RPMI8226 (cell line): ENCODE measurements around the gene HHLA2.
"Not testable (repeated sequence)": the region's sequence is repeated elsewhere in the genome, so short reads cannot be mapped to it uniquely, and the experiment has no call there.

Source experiments
- DNase-seq: peaks from one replicate; pipeline ENCODE4 v3.0.0-alpha.2; 2015

The HHLA2 gene

DNA sequence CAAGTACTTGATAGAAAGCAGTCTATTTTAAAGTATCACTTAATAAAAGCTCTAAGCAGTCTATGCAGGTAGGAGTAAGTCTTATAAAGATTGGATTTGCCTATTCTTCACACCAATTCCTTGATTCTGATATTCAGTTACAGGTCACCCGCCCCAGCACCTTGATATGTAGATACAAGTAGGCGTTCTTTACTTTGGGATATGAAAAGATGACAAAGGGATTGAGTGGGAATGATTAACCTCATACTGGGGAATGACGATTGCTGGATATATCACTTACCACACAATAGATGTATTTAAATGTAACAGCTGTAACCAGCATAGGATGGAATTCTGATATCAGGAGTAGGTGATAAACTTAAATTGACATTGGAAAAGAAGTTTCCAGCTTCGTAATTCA is 47.1 kb downstream of the HHLA2 start:
- DNase-seq: no peak

DNA sequence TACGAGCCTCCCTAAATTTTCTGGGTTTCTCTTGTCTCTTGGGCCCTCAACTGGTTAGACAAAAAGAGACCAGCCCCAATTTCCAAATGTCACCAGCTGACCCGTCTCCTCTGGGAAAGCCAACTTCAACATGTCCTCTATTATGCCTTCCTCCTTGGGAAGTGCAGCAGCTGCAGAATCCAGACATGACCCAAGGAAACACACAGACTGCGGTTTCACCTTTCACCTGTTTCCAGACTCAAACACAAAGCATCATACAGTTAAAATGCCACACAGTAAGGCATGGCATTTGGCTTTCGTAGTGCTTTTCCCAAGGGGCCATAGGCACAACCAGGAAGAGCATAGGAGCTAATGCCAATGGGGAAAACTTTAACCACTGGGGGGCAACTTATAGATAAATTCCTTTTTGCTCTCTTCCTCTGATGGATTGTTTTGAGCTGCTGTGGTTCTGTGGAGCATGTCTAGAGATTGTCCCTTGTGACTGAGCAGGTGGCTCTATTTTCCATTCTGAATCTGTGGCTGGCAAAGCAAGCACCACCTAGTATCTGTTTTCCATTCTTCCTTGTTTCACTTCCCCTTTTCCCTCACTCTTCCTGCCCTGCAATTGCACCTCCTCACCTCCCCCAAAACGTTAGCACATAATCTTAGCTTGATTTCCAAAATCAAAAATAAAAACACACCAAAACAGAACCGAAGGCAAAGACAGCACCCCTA is 49.3 kb downstream of the HHLA2 start:
- peak; percentile 15 for DNase-seq

DNA sequence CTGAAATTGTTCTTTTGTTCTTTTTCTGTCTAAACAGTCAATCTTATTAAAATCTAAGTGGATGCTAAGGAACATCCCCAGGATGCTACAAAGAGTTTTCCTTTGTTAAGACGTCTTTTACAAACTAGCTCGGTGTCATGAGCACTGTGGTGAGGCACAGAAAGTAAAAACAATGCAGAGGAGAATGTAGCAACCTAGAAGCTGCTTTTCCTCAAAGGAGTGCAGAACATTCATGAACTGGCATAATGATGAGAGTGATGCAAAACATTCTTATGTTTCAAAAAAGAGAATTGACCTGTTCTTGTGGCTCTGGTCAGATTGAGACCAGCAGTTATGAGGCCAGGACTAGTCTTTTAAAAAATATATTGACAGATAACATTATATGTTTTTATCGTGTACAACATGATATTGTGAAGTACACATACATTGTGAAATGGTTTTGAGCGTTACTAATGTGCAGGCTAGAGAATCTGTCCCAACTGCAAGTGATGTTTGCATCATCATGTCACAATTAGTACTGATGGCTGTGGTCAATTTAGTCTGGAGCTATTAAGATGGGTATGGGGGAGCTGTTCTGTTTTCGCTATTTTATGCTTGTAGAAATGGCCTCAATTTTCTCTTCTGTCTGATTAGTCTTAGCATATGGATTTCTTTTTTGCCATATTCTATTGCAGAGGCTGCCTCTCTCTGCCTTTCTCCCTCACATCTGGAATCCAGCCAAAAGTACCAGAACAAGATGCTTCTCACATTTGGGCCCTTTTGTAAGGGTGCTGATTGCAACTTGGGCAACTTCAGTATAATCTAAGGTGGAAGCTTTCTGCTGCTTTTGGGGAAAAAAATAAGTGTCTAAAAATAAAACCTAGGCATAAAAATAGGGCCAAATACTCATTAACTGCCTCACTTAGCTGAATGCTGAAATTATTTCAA is 50.2 kb downstream of the HHLA2 start:
- no peak for DNase-seq

DNA sequence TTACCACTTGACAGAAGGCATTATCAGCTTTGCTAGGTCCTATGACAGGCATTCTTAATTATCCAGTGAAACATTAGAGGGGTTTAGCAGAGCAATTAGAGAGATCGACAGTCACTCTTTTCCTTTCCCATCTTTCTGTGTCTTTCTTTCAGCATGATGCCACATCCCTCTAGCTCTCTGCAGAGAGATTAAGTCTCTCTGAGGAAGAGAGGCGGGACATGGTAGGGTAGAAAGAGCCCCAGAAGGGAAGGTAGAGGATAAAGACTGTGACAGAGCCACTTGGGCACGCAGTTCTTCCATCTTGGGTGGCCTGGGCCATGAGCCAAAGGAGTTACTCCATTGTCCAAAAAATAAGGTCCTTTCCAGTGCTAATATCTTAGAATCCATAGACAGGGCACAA is 55.8 kb downstream of the HHLA2 start:
- DNase-seq: no peak

DNA sequence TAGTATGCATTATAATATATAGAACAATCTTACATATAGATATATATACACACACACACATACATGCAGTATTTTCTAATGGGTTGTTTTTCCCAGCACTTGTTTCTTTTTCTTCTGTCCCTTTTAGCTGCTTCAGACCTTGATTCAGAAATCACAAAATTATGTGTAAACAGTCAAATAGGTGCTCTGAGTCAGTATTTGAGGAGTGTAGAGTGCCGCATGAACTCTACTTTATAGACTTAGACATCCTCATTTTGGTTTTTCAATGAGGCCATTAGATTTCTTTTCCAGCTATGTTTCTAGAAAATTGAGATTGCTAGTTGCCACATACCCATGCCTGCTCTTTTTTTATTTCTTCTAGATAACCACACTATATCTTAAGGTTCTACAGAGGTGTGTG is 58.2 kb downstream of the HHLA2 start:
- DNase-seq: no peak

DNA sequence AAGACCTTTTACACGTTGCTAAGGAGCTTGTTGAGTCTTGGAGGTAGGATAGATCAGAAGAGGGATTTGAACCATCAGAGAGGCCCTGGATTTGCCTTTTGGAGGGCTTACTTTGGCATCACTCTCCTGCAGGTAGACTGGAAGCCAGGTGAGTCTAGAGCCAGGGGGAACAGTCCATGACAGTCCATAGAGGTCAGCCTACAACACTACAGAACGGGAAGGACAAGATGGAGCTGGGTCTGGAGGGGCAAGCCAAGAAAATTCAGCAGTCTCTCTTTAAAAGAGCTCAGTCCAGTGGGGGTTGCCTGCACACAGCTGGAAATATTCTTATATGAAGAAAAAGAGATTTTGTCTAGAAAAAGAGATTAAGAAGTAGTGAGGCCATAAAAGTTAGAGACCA is 60.7 kb downstream of the HHLA2 start:
- DNase-seq: no peak

DNA sequence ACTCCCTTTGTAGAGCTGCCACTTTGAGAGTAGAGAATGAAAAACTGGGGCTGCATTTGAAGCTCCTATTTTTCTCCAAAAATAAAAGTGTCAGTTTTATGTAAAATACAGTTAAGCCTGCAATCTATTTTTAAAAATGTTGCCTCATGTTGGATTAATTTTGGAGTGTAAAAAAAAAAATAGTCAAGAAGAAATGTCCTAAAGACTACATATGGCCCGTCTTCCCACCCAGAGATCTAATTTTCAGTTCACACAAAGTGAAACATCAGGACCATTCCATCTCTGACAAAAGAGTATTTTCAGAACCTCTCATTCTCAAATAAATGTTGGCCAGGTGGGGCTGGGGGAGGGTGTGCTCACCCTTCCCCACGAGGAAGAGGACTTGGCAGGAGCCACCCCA is 62.7 kb downstream of the HHLA2 start:
- DNase-seq: no peak

DNA sequence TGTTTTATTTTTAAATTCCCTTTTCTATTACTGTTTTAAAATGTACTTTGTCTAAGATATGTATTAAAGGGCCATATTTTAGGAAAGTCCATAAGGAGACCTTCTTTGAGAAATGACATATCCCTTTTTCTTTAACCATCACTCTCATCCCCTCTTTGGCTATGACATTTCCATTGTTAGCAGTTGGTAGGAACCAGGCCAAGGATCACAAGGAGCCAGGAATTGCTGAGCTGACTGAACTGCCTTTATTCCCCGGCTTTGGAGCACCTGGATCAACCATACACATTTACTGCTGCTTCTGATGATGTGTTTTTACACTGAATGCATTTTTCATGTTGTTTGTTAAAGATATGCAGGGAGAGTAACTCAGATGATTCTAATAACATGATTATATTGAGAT is 79.7 kb downstream of the HHLA2 start:
- no peak for DNase-seq

DNA sequence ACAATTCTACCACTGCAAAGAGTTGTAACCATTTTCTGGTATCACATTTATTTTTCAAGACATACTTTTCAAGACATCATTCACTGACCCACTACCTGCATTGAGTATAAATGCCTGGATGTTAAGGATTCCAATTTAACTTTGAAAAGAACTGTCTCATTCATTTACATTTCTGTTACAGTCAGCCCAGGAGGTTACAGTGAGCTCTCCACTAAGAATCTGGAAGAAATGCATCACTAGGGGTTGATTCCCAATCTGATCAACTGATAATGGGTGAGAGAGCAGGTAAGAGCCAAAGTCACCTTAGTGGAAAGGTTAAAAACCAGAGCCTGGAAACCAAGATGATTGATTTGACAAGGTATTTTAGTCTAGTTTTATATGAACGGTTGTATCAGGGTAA is 81.0 kb downstream of the HHLA2 start:
- DNase-seq: no peak

DNA sequence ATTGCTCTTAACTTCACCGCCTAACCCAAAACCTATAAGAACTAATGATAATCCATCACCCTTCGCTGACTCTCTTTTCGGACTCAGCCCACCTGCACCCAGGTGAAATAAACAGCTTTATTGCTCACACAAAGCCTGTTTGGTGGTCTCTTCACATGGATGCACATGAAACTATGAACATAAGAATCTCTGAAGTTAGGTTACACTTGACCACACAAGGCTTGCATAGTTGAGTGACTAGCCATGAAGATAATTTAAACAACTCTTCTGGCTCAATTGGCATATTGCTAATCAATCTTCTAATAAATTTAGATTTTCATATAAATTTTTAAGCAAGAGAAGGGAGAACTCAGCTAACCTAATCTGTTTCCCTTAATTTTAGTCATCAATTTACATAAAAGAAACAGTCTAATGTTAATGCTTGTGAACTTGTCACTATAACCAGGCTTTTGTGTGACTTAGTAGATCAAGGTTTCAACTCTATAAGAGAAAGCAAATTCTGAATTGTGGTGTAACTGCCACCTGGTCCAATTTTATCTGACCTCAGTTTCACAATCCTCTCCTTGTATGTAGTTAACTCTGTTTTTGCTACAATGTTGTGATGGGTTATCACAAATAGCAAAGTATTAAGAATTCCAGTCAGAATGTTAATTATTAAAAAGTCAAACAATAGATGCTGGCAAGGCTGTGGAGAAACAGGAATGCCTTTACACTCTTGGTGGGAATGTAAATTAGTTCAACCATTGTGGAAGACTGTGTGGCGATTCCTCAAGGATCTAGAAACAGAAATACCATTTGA is 82.0 kb downstream of the HHLA2 start:
- DNase-seq: no peak

DNA sequence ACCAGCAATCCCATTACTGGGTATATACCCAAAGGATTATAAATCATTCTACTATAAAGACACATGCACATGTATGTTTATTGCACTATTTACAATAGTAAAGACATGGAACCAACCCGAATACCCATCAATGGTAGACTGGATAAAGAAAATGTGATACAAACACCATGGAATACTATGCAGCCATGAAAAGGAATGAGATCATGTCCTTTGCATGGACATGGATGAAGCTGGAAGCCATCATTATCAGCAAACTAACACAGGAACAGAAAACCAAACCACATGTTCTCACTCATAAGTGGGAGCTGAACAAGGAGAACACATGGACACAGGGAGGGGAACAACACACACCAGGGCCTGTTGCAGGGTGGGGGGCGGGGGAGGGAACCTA is 82.6 kb downstream of the HHLA2 start:
- DNase-seq: not testable (repeated sequence)

DNA sequence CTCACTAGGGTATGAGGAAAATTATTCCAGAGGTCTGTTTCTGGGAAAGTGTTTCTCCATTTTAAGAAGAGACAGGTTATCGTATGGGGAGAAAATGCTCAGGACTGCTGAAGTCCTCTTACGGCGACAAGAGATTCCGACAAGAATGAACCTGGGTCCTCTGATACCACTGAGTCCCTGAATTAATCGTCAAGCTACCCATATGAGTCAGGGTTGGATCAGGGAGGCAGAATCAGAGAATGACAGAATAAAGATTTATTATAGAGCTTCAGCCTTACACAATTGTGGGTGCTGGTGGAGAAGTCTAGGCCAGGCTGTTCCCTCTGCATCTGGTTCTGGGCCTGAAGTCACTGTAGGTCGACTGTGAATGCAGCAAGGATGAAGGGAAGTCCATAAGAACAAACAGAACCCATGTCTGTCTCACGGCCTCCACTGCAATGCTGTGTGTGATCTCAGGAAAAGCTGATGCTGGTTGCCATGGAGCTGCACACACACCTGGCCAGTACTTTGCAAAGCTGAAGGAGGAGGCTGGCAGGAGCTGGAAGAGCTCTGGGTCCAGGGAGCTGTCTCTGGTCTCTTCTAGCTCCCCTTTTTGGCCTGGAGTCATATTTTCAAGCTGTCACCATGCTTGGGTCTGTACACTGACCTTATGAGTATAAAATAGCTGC is 83.9 kb downstream of the HHLA2 start:
- no peak for DNase-seq

DNA sequence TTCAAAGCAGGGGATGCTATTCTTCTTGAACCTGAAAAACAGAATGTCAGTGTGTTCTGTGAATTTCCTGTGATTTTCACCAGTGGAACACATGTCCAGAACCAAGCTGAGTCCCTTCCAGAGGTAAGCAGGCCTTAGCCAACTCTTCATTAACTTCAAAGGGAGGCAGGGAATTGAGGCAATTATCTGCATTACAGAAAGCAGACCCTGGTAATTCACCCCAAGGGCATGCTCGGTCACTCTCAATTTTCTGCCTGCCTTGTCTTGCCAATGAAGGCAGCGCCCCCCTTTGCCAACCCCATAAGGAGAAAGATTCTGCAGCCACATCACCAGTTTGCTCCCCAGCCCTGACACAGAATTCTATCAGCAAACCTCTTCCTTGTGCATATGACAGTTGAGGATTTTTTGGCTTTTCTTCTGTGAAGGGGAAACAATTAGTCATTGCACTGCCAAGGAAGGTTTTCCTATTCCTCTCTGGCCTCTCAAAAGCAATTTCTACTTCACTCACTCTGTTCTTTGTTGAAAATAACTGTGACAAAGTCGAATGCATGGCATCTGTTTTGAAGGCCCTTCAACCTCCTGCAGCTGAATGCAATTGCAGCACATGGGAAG is 85.3 kb downstream of the HHLA2 start:
- DNase-seq: no peak

DNA sequence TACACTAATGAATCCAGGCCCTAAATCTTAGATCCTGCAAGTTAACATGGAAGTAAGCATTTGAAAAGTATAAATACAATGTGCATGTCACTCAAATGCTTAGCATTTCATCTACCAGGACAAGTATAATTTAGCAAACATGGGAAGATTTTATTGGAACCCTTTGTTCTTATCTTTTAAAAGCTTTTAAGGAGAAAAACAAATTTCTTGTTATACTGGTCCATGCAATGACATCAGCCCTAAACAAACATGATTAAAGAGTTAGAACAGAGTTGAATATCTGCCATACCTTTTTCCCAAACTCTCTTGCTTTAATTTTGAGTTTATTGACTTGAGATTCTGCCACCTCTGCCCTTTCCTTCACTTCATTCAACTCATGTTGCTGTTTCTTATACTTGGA is 87.0 kb downstream of the HHLA2 start:
- DNase-seq: no peak

DNA sequence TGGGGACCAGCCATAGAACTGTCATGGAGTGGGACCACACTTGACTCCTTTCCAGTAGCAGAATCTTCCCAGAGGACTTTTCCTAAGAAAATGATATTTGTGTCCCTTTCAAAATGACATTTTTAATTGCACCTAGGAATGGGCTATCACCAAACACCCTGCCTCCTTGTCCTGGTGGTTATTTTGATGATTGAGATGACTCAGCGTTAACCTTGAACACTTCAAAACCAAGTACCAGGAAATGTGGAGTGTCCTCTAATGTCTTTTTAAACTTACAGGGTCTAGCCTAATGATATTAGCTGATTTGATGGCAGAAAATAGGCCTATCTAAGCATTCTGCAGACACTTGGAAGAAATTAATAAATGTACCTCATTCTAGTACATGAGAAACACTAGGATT is 90.7 kb downstream of the HHLA2 start:
- no peak for DNase-seq

DNA sequence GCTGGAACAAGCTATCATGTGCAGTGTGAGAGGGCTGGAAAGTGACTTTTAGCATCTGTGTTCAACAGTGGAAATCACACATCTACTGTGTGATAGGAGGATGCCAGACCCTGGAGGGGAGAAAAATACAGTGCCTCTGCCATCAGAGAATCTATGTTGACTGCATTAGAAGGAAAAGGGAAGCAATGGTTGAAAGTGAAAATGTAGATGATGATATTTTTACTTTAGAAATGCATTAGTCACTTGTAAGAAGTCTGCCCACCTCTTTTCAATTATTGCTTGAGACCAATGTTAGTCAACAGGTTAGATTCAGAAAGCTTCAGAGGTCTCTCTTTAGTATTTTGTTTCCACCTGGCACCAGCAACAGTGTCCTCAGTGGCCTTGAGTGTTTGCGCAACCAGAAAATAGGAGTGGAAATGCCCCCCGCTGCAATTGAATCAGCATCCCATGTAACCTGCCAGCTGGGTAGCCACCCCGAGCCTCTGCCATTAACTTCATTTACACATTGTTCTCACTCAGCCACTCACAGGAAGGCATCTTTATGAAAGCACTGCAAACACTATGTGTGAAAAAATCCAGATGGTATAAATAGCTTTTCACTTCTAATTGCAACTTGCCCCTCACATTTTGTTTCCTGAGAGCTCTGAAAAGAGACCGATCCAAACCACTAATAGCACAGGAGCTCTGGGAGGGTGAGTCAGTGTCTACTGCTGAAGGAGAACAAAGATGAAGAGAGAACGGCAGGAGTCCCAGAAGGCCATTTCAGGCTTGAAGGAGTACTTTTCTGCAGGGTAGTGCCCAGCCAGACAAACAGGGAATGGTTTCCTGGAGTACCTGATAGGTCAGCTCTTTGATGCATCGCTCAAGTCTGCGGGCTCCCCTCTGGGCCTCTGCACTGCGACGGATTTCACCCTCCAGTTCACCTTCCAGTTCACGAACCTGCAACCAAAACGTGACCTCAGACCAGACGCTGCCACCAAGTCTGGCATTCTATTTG is 92.1 kb downstream of the HHLA2 start:
- peak; percentile 57 for DNase-seq

DNA sequence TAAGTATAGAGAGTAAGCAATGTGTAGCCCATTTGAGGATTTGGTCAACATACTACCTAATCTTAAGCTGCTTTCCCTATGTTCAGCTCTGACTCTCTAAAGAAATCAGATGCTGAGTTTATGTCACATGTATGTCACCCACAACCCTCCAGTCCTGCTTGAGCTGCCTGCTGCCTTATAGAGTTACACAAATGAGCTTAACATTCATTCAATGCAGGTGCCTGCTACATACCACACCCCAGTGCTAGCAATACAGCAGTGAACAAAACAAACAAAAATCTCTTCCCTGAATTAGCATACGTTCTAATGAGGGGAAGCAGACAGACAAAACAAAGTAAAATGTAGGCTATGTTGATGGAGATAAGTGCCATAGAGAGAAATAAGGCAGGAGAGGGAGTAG is 93.0 kb downstream of the HHLA2 start:
- no peak for DNase-seq

DNA sequence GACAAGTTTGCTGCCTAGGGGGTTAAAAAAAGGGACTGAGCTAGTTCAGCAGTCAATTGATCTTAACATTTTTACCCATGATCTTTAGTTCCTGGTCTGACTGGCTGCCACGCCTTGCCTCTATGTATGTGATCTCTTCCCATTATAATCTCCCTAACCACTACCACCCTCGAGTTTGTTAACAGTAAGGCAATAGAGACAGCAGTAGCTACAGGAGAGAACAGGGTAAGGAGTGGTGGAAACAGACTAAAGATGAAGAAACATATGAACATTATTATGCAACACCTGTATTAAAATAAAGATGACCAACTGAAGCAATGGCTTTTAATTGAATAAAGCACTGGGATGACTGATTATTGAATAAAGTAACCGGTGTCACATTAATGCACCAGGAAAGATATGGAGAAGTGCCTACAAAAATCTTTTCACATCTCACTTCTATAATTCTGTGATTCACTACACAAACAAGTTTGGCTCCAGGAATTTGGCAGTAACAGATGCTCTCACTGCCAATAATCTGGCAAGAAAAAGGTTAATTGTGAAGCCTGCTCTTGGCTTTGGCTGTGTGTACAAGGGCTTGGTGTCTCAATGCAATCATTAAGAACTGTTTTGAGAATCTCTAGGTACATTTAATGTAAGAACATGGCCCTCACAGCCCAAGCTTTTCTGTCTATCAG is 95.7 kb downstream of the HHLA2 start:
- DNase-seq: no peak

DNA sequence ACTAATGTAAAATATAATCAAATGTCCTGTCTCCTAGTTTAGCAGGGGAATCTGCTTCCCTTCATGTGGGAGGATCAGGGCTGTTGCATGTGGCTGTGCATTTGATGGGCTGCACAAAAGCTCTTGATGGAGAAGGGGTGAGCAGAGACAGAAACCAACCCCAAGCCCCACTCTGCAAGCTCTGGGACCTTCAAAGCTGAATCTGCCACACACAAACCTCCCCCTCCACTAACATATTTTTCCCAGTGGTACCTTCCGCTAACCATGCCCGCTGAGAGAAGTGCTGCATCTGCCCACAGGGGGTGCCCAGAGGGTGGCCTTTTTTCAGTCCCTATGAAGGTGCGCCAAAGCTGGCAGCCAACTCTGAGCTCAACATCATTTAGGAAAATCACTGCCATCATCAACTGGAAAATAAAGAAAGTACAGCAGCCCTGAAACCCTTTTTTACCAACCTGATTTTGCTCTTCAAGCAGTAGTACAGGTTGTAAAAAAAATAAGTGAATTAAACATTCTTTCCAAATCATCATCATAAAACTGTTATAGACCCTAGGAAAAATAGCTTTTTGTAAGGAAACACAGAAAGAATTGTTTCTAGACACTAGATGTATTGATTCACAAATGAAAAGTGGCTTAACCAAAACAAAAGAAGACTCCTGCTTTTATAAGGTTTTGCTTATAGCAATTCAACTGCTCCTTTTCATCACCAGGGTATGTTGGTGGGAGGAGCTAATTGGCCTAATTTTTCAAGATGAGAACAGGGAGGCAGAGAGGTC is 97.0 kb downstream of the HHLA2 start:
- DNase-seq: no peak

DNA sequence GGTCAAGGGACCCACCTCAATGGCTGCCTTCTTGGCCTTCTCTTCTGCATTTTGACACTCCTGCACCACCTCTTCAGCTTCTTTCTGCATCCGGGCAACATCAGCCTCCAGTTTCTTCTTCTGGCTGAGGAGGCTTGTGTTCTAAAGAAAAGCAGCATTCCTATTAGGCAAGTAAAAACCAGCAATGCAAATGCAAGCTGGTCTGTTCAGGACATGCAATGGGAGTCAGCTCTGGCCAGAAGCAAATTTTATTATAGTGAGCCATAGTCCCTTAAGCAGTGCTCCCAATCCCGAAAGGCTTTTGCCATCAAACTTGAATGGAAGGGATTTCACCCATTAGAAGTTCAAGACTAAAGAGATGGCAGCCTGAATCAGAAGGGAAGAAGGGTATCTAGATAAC is 97.7 kb downstream of the HHLA2 start:
- DNase-seq: no peak
